ENCODE results near the gene ATG10. TPM values are rescaled to one million over a fixed set of nuclear protein-coding genes. Genes with fewer than 3 reads are reported as not detected.

Gene ATG10
- total RNA-seq, 1 experiment from 2014 or later: 7.6 TPM

DNA sequence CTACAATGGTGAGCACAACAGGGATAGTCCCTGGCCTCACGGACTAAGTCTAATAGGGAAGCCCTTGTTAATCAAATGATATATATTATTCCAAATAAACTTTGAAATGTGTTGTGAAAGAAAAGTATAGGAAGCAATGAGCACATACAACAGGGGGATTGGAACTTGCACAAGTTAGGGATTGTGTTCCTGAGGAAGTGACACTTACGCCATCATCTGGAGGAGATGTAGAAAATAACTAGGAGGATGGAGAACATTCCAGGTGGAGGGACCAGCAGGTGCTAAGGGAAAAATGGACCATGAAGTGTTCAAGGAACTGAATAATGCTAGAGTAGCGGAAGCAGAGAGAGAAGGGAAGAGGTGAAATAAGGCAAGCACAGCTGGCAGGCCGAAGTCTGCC is 325.1 kb downstream of the ATG10 start:
- Histone ChIP-seq H2BK20ac (ENCODE audit: low read depth, low read length, poor library complexity, severe bottlenecking) (no peak overlapping the region), H4K5ac (ENCODE audit: insufficient read length, low read depth, low read length) (no peak overlapping the region), H2AFZ (ENCODE audit: low read length) (no peak overlapping the region), H3K23me2 (ENCODE audit: insufficient read length, low read depth, low read length, poor library complexity, severe bottlenecking) (no peaks in the 10 kb centered on the region), H4K91ac (ENCODE audit: insufficient read length, low read depth, low read length) (no peak overlapping the region), H2BK12ac (ENCODE audit: insufficient read length, low read depth, low read length) (no peak overlapping the region), H3K9ac (ENCODE audit: extremely low read depth, insufficient read length, low read length) (no peak overlapping the region), H3K4ac (ENCODE audit: low read depth, low read length) (no peak overlapping the region), H3K79me2 (ENCODE audit: insufficient read depth, low read length) (no peaks in the 10 kb centered on the region), H3K27me3 (ENCODE audit: insufficient read depth, low read length) (no peaks in the 10 kb centered on the region; the same call in 1 of the 2 replicates), H2AK5ac (ENCODE audit: insufficient read length, low read length) (no peak overlapping the region), H4K20me1 (ENCODE audit: control insufficient read depth, insufficient read depth, insufficient read length) (no peaks in the 10 kb centered on the region), H3K4me2 (ENCODE audit: insufficient read depth, insufficient read length, low read length) (no peak overlapping the region), H3T11ph (ENCODE audit: low read length) (no peak overlapping the region), H3K4me1 (ENCODE audit: insufficient read depth, low read length) (peaks cover 4% of the 10 kb centered on the region; the same call in 1 of the 2 replicates), H3K18ac (ENCODE audit: insufficient read length, low read depth, low read length) (no peak overlapping the region), H3K14ac (ENCODE audit: insufficient read depth, low read length) (no peak overlapping the region), H2BK15ac (ENCODE audit: low read depth, low read length) (no peak overlapping the region), H3K79me1 (ENCODE audit: insufficient read depth, low read depth, low read length, poor library complexity, severe bottlenecking) (no peaks in the 10 kb centered on the region), H3K27ac (ENCODE audit: insufficient read length, low read depth, low read length) (no peak overlapping the region), H2BK5ac (ENCODE audit: insufficient read length, low read length) (no peak overlapping the region), H2BK120ac (ENCODE audit: low read depth, low read length, poor library complexity, severe bottlenecking) (no peak overlapping the region), H3K9me3 (ENCODE audit: control insufficient read depth, low read depth, low read length) (no peaks in the 10 kb centered on the region), H3K56ac (ENCODE audit: insufficient read length, low read depth, low read length) (no peak overlapping the region), H4K8ac (replicated peaks; ENCODE audit: insufficient read length, low read depth, low read length) (no peak overlapping the region), H3K23ac (ENCODE audit: insufficient read length, low read depth, low read length) (no peak overlapping the region)
- Mint-ChIP-seq H3K4me3 (no peak overlapping the region), H3K36me3 (ENCODE audit: insufficient read depth in 1 of 3, low read depth in 3 of 3) (peaks cover 0 to 5% (median 2%) of the 10 kb centered on the region in 3 experiments; a peak in 4 of 7 replicates), H3K27me3 (ENCODE audit: low read depth) (no peaks in the 10 kb centered on the region; the same call in 1 of the 2 replicates), H3K9me3 (peaks cover 3 to 4% of the 10 kb centered on the region in 2 experiments; a peak in 3 of 5 replicates), H3K4me1 (peaks cover 46 to 48% of the 10 kb centered on the region in 2 experiments), H3K27ac (no peak overlapping the region)
- peak; percentile 42; the same call in 2 of the 3 replicates for TF ChIP-seq CTCF (conservative IDR thresholded peaks at IDR 0.05)
- WGBS (ENCODE audit: extremely low coverage, insufficient read length, low lambda C conversion rate): no CpG with 5 or more reads among the region's 4 CpGs
- no peak for DNase-seq

Measured in H9 (cell line).